HepG2 (cell line): ENCODE measurements around the gene PRKN. TPM values are rescaled to one million over a fixed set of nuclear protein-coding genes. Genes with fewer than 3 reads are reported as not detected.

Source experiments
- ATF7 ChIP-seq, 2 experiments: fragments of 450-650 bp in 1 of 2; sonication (generic) in 1 of 2; formaldehyde crosslinking in 1 of 2; IDR thresholded peaks; 2 replicates each; pipeline versions ENCODE4 v1.4.0 to v1.6.1; 2016 to 2020; ENCODE audit warnings: antibody characterized with exemption in 1 of 2, mild to moderate bottlenecking in 1 of 2, missing genetic modification reagents in 1 of 2
- DRAP1 ChIP-seq: IDR thresholded peaks from 2 replicates; pipeline ENCODE4 v1.6.1; 2016; ENCODE audit warnings: missing genetic modification reagents, missing compliant biosample characterization
- FOXO1 ChIP-seq: sonication (generic); formaldehyde crosslinking; IDR thresholded peaks from 2 replicates; pipeline ENCODE4 v1.4.0; 2020; ENCODE audit warnings: missing genetic modification reagents
- GMEB1 ChIP-seq: sonication (generic); formaldehyde crosslinking; IDR thresholded peaks from 2 replicates; pipeline ENCODE4 v1.5.1; 2020; ENCODE audit warnings: missing genetic modification reagents, mild to moderate bottlenecking, borderline replicate concordance
- JUNB ChIP-seq: sonication (generic); formaldehyde crosslinking; IDR thresholded peaks from 2 replicates; pipeline ENCODE4 v1.8.0; 2022; ENCODE audit warnings: missing genetic modification reagents, mild to moderate bottlenecking, borderline replicate concordance
- KDM2A ChIP-seq: sonication (generic); formaldehyde crosslinking; IDR thresholded peaks from 2 replicates; pipeline ENCODE4 v1.4.0; 2020; ENCODE audit warnings: low read depth, missing genetic modification reagents, borderline replicate concordance
- KLF9 ChIP-seq: IDR thresholded peaks from 2 replicates; pipeline ENCODE4 v1.6.1; 2016; ENCODE audit warnings: low read depth
- MIER3 ChIP-seq: IDR thresholded peaks from 2 replicates; pipeline ENCODE4 v1.6.1; 2016; ENCODE audit warnings: missing compliant biosample characterization, borderline replicate concordance
- MXI1 ChIP-seq: IDR thresholded peaks from 3 replicates; pipeline ENCODE4 v1.6.1; 2012; ENCODE audit warnings: low read depth, low read length, inconsistent platforms, borderline replicate concordance
- PAF1 ChIP-seq: IDR thresholded peaks from 2 replicates; pipeline ENCODE4 v1.6.1; 2016; ENCODE audit warnings: missing genetic modification reagents, missing compliant biosample characterization
- SALL1 ChIP-seq: sonication (generic); formaldehyde crosslinking; IDR thresholded peaks from 2 replicates; pipeline ENCODE4 v1.8.0; 2022; ENCODE audit warnings: mild to moderate bottlenecking, missing genetic modification reagents
- SKIL ChIP-seq: sonication (generic); formaldehyde crosslinking; IDR thresholded peaks from 2 replicates; pipeline ENCODE4 v1.8.0; 2022; ENCODE audit warnings: missing genetic modification reagents, mild to moderate bottlenecking, moderate library complexity, borderline replicate concordance
- SMAD3 ChIP-seq: sonication (generic); formaldehyde crosslinking; IDR thresholded peaks from 2 replicates; pipeline ENCODE4 v1.4.0; 2020; ENCODE audit warnings: missing genetic modification reagents
- TEF ChIP-seq: sonication (generic); formaldehyde crosslinking; IDR thresholded peaks from 2 replicates; pipeline ENCODE4 v1.5.0; 2020; ENCODE audit warnings: missing genetic modification reagents
- ZBTB25 ChIP-seq: IDR thresholded peaks from 2 replicates; pipeline ENCODE4 v1.6.1; 2018; ENCODE audit warnings: missing genetic modification reagents
- ZMYM3 ChIP-seq: sonication (generic); formaldehyde crosslinking; IDR thresholded peaks from 2 replicates; pipeline ENCODE4 v1.5.1; 2020; ENCODE audit warnings: mild to moderate bottlenecking, missing genetic modification reagents
- ZNF281 ChIP-seq: sonication (generic); formaldehyde crosslinking; IDR thresholded peaks from 2 replicates; pipeline ENCODE4 v1.4.0; 2020; ENCODE audit warnings: missing genetic modification reagents, borderline replicate concordance
- ZNF546 ChIP-seq: sonication (generic); formaldehyde crosslinking; conservative IDR thresholded peaks from 2 replicates; pipeline ENCODE4 v1.8.1; 2023; ENCODE audit warnings: mild to moderate bottlenecking, missing genetic modification reagents
- ZNF605 ChIP-seq: sonication (generic); formaldehyde crosslinking; IDR thresholded peaks from 2 replicates; pipeline ENCODE4 v1.8.0; 2022; ENCODE audit warnings: mild to moderate bottlenecking, missing genetic modification reagents
- ZNF766 ChIP-seq: sonication (generic); formaldehyde crosslinking; IDR thresholded peaks from 2 replicates; pipeline ENCODE4 v1.5.0; 2020; ENCODE audit warnings: missing genetic modification reagents, borderline replicate concordance
- polyA plus RNA-seq, 8 experiments: library from polyadenylated mRNA; depleted of rRNA in 3 of 8; stranded (reverse) in 7 of 8; unstranded in 1 of 8; fragments of >200 nt; fragmentation: Illumina TruSeq in 4 of 8; extraction: Trizol in 4 of 8; gene quantifications; 2 replicates each; pipeline versions ENCODE4 v1.2.1 to v1.2.3, GENCODE V29; 2011 to 2016; ENCODE audit warnings: low read depth in 4 of 8, missing spikeins in 1 of 8, mixed read lengths in 1 of 8; ENCODE audit not compliant: insufficient read depth in 1 of 8
- total RNA-seq, 5 experiments: library from RNA; depleted of rRNA; stranded (reverse); fragments of >200 nt; fragmentation: Illumina TruSeq; extraction: Trizol; gene quantifications; 2 replicates each; pipeline ENCODE4 v1.2.3, GENCODE V29; 2016; ENCODE audit warnings: low read depth in 1 of 5

Gene PRKN
- total and polyA plus RNA-seq, 2 of the 13 experiments (the other 11 are each of a cell fraction or from before 2014, with no cell fraction given), result 0.31 to 0.44 TPM

GRCh38 chr6:162058281-162058875 lies 669.2 kb downstream of the PRKN start (continued):
- TF ChIP-seq MIER3, result peak; percentile 86; the same call in 1 of the 2 replicates
- TF ChIP-seq ZNF605 (CRISPR knock-in tag), result peak; percentile 81
- TF ChIP-seq KDM2A, result peak; percentile 82
- TF ChIP-seq ATF7 (IDR thresholded peaks at IDR 0.05), result no peak
- no peak for TF ChIP-seq ATF7 (CRISPR knock-in tag; IDR thresholded peaks at IDR 0.05)
- peak; percentile 72; the same call in 1 of the 2 replicates for TF ChIP-seq JUNB (CRISPR knock-in tag)
- peak; percentile 52; the same call in 1 of the 3 replicates for TF ChIP-seq MXI1
- TF ChIP-seq ZNF546 (CRISPR knock-in tag), result no peak
- TF ChIP-seq KLF9 (CRISPR knock-in tag), result no peak
- TF ChIP-seq ZMYM3 (CRISPR knock-in tag), result peak; percentile 95
- peak; percentile 84; the same call in 1 of the 2 replicates for TF ChIP-seq SMAD3 (CRISPR knock-in tag)
- peak; percentile 27; the same call in 1 of the 2 replicates for TF ChIP-seq ZBTB25 (CRISPR knock-in tag)
- no peak for TF ChIP-seq TEF (CRISPR knock-in tag)
- TF ChIP-seq SKIL (CRISPR knock-in tag), result 0 out of 2 replicates have a peak, but pooled peaks have one; percentile 7
- TF ChIP-seq ZNF281 (CRISPR knock-in tag), result 0 out of 2 replicates have a peak, but pooled peaks have one; percentile 17
- TF ChIP-seq GMEB1 (CRISPR knock-in tag), result peak; percentile 21; the same call in 1 of the 2 replicates
- TF ChIP-seq ZNF766 (CRISPR knock-in tag), result 0 out of 2 replicates have a peak, but pooled peaks have one; percentile 52
- peak; percentile 88 for TF ChIP-seq DRAP1
- no peak for TF ChIP-seq PAF1
- TF ChIP-seq FOXO1 (CRISPR knock-in tag), result peak; percentile 87
- TF ChIP-seq SALL1 (CRISPR knock-in tag), result peak; percentile 88
